ENCODE measurements around the gene INTS2.

DNA sequence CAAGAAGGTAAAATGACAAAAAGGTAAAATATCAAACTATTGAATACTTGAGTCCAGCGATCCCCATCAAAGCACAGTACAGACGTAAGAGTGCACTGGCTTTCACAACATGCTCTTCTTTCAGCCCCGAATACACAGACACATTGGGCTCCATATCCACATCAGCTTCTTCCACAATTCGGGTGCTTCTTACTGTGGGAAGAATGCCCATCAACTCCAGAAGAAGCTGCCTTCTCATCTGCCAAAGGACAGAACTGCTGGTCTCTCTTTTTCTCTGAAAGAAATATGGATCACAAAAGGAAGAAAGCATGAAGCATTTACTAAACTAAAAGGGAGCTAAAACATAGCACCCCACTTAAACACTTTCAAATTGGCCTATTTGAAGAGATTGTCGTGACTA, 20.4 kb downstream of the INTS2 start:
- no peak for TF ChIP-seq EP300 (IDR thresholded peaks at IDR 0.05)
- TF ChIP-seq, protein P1, sequence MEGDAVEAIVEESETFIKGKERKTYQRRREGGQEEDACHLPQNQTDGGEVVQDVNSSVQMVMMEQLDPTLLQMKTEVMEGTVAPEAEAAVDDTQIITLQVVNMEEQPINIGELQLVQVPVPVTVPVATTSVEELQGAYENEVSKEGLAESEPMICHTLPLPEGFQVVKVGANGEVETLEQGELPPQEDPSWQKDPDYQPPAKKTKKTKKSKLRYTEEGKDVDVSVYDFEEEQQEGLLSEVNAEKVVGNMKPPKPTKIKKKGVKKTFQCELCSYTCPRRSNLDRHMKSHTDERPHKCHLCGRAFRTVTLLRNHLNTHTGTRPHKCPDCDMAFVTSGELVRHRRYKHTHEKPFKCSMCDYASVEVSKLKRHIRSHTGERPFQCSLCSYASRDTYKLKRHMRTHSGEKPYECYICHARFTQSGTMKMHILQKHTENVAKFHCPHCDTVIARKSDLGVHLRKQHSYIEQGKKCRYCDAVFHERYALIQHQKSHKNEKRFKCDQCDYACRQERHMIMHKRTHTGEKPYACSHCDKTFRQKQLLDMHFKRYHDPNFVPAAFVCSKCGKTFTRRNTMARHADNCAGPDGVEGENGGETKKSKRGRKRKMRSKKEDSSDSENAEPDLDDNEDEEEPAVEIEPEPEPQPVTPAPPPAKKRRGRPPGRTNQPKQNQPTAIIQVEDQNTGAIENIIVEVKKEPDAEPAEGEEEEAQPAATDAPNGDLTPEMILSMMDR (IDR thresholded peaks at IDR 0.05): no peak

All from stomach (tissue), 4 donors.